Left ventricle myocardium inferior (tissue), 1 donor: ENCODE measurements around the gene TADA2A. TPM values are rescaled to one million over a fixed set of nuclear protein-coding genes. Genes with fewer than 3 reads are reported as not detected.

ENCODE experiments used
- DNase-seq: peaks from one replicate; pipeline ENCODE4 v3.0.0-alpha.2; 2020
- H3K27ac ChIP-seq: fragments of 200-600 bp; replicated peaks from 2 replicates; pipeline ENCODE4 v1.8.0; 2021
- H3K27me3 ChIP-seq: fragments of 200-600 bp; 2 replicates; pipeline ENCODE4 v1.8.0; 2021; ENCODE audit warnings: low read depth
- H3K36me3 ChIP-seq: fragments of 200-600 bp; 2 replicates; pipeline ENCODE4 v1.8.0; 2021
- H3K4me1 ChIP-seq: fragments of 200-600 bp; 2 replicates; pipeline ENCODE4 v1.8.0; 2021
- H3K4me3 ChIP-seq: fragments of 200-600 bp; 2 replicates; pipeline ENCODE4 v1.8.0; 2021; ENCODE audit warnings: mild to moderate bottlenecking, moderate library complexity
- H3K9me3 ChIP-seq: fragments of 200-600 bp; replicated peaks from 2 replicates; pipeline ENCODE4 v1.8.0; 2021
- CTCF ChIP-seq: fragments of 200-600 bp; IDR thresholded peaks from 2 replicates; pipeline ENCODE4 v1.8.0; 2021; ENCODE audit warnings: antibody characterized with exemption, mild to moderate bottlenecking, borderline replicate concordance
- intact Hi-C: fragments of 100-400 bp; cut with micrococcal nuclease; formaldehyde crosslinking; loops from one replicate; pipeline ENCODE4 v1.11.0; 2022
- total RNA-seq: library from RNA; stranded (reverse); fragmentation: NEBNext Ultra II Directional; extraction: Animal tissue kit (Norgen Biotek cat#: 25700); gene quantifications from one replicate; pipeline ENCODE4 v1.2.1, GENCODE V29; 2021
- donor health status: DM: no; HTN: yes; CAD: no; lungs with severe emphysema.

Gene TADA2A
- total RNA-seq, 1 donor from 2014 or later = 11.9 TPM

DNA sequence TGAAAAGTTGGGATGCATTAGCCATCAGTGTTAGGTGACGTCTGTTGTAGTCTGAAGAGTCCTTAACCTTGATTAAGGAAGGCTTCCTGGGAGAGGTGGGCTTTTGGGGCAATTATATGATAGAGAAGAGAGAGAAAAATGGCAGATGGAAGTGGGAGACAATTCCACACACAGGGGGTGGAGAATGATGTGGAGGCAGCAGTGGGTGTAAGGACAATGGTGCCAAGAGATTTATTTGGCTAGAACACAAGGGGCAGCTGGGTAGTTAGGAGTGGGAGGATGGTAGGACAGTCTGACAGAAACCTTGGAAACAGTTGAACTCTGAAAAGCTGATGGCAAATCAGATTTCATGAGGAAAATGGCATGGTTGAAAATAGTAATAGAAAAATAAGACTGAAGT is 72.3 kb downstream of the TADA2A start:
- no peak for DNase-seq
- Histone ChIP-seq H3K4me3 (no peak overlapping the region), H3K9me3 (no peaks in the 10 kb centered on the region), H3K27ac (peak overlapping the region; percentile 56), H3K4me1 (peaks cover 52% of the 10 kb centered on the region), H3K27me3 (no peaks in the 10 kb centered on the region), H3K36me3 (peaks cover 45% of the 10 kb centered on the region)
- no peak for TF ChIP-seq CTCF
- intact Hi-C loops = no loop called here

DNA sequence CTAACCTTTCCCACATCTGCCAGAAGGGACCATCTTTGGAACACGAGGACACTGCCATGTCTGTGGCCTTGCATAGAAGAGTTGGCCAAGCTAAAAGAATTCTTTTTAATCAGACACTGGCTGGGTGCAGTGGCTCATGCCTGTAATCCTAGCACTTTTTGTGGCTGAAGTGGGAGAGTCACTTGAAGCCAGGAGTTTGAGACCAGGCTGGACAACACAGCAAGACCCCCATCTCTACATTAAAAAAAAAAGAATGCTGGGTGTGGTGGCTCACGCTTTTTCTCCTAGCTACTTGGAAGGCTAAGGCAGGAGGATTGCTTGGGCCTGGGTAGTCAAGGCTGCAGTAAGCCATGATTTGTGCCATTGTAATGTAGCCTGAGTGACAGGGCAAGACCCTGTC is 73.7 kb downstream of the TADA2A start:
- H3K36me3 ChIP-seq = peaks cover 35% of the 10 kb centered on the region
- peaks cover 50% of the 10 kb centered on the region for H3K4me1 ChIP-seq
- no peaks in the 10 kb centered on the region for H3K27me3 ChIP-seq
- H3K4me3 ChIP-seq = no peak overlapping the region
- intact Hi-C loops = no loop called here
- no peak overlapping the region for H3K27ac ChIP-seq
- TF ChIP-seq CTCF = no peak
- no peak for DNase-seq
- H3K9me3 ChIP-seq = no peaks in the 10 kb centered on the region

GRCh38 chr17:37481001-37481665 is 74.4 kb downstream of the TADA2A start:
- no peak overlapping the region for H3K27ac ChIP-seq
- intact Hi-C loops = no loop called here
- no peak for TF ChIP-seq CTCF

DNA sequence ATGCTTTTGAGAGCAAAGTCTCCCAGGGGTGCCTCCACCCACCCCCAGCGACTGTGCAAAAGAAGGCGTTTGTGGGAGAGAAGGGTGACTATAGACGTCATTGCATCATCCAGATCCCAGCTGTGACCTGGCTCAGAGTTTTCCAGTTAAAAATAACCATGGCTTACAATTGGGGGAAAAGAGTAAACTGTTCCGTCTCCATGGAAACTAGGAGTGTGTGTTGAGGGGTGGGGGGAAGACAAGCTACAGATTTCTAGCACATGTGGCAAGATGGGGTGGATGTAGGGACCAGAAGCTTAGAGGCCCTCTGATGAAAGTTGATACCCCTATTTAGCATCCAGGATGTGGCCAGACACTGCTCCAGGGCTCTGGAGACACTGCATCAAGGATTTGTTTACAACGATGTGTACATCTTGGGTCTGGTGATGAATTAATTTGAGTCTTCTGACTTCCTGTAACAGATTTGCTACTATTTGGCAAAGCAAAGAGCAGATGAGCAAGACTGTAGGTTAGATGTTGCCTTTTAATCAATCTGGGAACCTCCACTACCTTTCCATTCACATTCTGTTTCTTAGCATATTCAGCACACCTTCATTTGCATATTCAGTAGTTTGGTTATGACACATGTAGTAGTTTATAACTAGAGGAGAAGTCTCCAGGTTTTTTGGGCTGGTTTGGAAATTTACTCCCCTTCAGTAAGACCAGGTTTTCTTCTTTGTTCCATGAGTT is 76.8 kb downstream of the TADA2A start:
- intact Hi-C loops = no loop called here
- Histone ChIP-seq H3K4me1 (peaks cover 30% of the 10 kb centered on the region), H3K9me3 (no peaks in the 10 kb centered on the region), H3K27ac (no peak overlapping the region), H3K4me3 (no peak overlapping the region), H3K27me3 (no peaks in the 10 kb centered on the region), H3K36me3 (peaks cover 9% of the 10 kb centered on the region)
- DNase-seq = no peak
- no peak for TF ChIP-seq CTCF

More at GRCh38 chr17:37481001-37481665, 74.4 kb downstream of the TADA2A start:
- Histone ChIP-seq H3K27me3 (no peaks in the 10 kb centered on the region), H3K36me3 (peaks cover 28% of the 10 kb centered on the region), H3K9me3 (no peaks in the 10 kb centered on the region), H3K4me1 (peaks cover 43% of the 10 kb centered on the region), H3K4me3 (no peak overlapping the region)
- DNase-seq = no peak

GRCh38 chr17:37485938-37486570 is 79.4 kb downstream of the TADA2A start:
- H3K4me3 ChIP-seq = no peak overlapping the region
- H3K27me3 ChIP-seq = no peaks in the 10 kb centered on the region
- no peak overlapping the region for H3K27ac ChIP-seq
- H3K36me3 ChIP-seq = no peaks in the 10 kb centered on the region
- H3K9me3 ChIP-seq = no peaks in the 10 kb centered on the region
- TF ChIP-seq CTCF = no peak
- intact Hi-C loops = loop anchor here (5.0 kb wide), 1 partner anchor 79 kb away; the partner anchor contains the start of genes ACACA and TADA2A
- H3K4me1 ChIP-seq = peaks cover 51% of the 10 kb centered on the region
- DNase-seq = no peak
